ENCODE data around the gene MSTO1. TPM values are rescaled to one million over a fixed set of nuclear protein-coding genes. Genes with fewer than 3 reads are reported as not detected.
"Not testable (repeated sequence)": the region's sequence is repeated elsewhere in the genome, so short reads cannot be mapped to it uniquely, and the experiment has no call there.

Gene MSTO1

DNA sequence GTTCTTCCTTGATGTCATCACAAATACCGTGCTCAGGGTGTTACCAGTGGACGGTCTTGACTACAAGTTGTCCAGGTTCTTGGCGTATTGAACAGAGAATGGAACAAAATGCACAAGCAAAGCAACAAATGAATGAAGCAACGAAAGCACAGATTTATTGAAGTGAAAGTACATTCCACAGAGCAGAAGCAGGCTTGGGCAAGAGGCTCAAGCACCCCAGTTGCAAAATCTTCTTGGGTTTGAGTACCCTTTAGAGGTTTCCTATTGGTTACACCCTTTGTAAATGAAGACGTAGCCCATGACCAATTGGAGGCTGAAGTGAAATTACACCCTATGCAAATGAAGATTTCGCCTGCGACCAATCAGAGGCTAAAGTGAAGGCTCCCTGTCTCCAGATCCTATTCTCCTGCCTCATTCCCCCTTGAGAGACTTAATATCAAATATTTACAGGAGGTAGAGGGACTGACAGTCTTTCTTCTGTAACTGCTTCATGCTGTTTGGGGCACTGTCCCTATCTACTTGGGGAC is 40.3 kb downstream of the MSTO1 start:
- H3K4me2 ChIP-seq (ENCODE audit: low read length), result no peak overlapping the region
- H3K36me3 ChIP-seq (ENCODE audit: insufficient read depth, low read length), result no peaks in the 10 kb centered on the region
- no peak overlapping the region for H3K4me3 ChIP-seq (ENCODE audit: low read length)
- no peaks in the 10 kb centered on the region for H3K9me3 ChIP-seq (replicated peaks; ENCODE audit: low read length)
- H3K27me3 ChIP-seq (ENCODE audit: control insufficient read depth, insufficient read depth, low read length), result no peaks in the 10 kb centered on the region
- H3K9ac ChIP-seq (ENCODE audit: low read depth, low read length), result no peak overlapping the region
- peaks cover 26% of the 10 kb centered on the region for H3K4me1 ChIP-seq (ENCODE audit: control insufficient read depth, insufficient read depth, low read length)

GRCh38 chr1:155651861-155652661 is 42.0 kb downstream of the MSTO1 start:
- H3K9ac ChIP-seq (ENCODE audit: low read depth, low read length), result no peak overlapping the region
- peak overlapping the region; percentile 79 for H3K4me2 ChIP-seq (ENCODE audit: low read length)
- peaks cover 26% of the 10 kb centered on the region for H3K4me1 ChIP-seq (ENCODE audit: control insufficient read depth, insufficient read depth, low read length)
- H3K4me3 ChIP-seq (ENCODE audit: low read length), result peak overlapping the region; percentile 56
- no peaks in the 10 kb centered on the region for H3K9me3 ChIP-seq (replicated peaks; ENCODE audit: low read length)
- no peaks in the 10 kb centered on the region for H3K27me3 ChIP-seq (ENCODE audit: control insufficient read depth, insufficient read depth, low read length)
- no peaks in the 10 kb centered on the region for H3K36me3 ChIP-seq (ENCODE audit: insufficient read depth, low read length)

- Histone ChIP-seq H3K27me3 (ENCODE audit: control insufficient read depth, insufficient read depth, low read length) (no peaks in the 10 kb centered on the region), H3K4me2 (ENCODE audit: low read length) (no peak overlapping the region), H3K9ac (ENCODE audit: low read depth, low read length) (no peak overlapping the region), H3K36me3 (ENCODE audit: insufficient read depth, low read length) (no peaks in the 10 kb centered on the region), H3K4me3 (ENCODE audit: low read length) (no peak overlapping the region), H3K4me1 (ENCODE audit: control insufficient read depth, insufficient read depth, low read length) (peaks cover 26% of the 10 kb centered on the region), H3K9me3 (replicated peaks; ENCODE audit: low read length) (no peaks in the 10 kb centered on the region)
These were observed 42.9 kb downstream of the MSTO1 start for GRCh38 chr1:155652951-155653350.

- Histone ChIP-seq H3K4me2 (ENCODE audit: low read length) (no peak overlapping the region), H3K9me3 (replicated peaks; ENCODE audit: low read length) (no peaks in the 10 kb centered on the region), H3K4me3 (ENCODE audit: low read length) (no peak overlapping the region), H3K9ac (ENCODE audit: low read depth, low read length) (no peak overlapping the region), H3K36me3 (ENCODE audit: insufficient read depth, low read length) (peaks cover 28% of the 10 kb centered on the region), H3K27me3 (ENCODE audit: control insufficient read depth, insufficient read depth, low read length) (no peaks in the 10 kb centered on the region), H3K4me1 (ENCODE audit: control insufficient read depth, insufficient read depth, low read length) (peaks cover under 1% of the 10 kb centered on the region)
These were observed 47.4 kb downstream of the MSTO1 start for GRCh38 chr1:155657463-155657862.

- not testable (repeated sequence) for H3K9ac ChIP-seq (ENCODE audit: low read depth, low read length); H3K27me3 ChIP-seq (ENCODE audit: control insufficient read depth, insufficient read depth, low read length); H3K4me1 ChIP-seq (ENCODE audit: control insufficient read depth, insufficient read depth, low read length); H3K9me3 ChIP-seq (replicated peaks; ENCODE audit: low read length); H3K4me3 ChIP-seq (ENCODE audit: low read length); H3K4me2 ChIP-seq (ENCODE audit: low read length)
- peaks cover 42% of the 10 kb centered on the region for H3K36me3 ChIP-seq (ENCODE audit: insufficient read depth, low read length)
These were observed 51.2 kb downstream of the MSTO1 start for GRCh38 chr1:155661239-155661638.

Small RNAs within 50 kb of the gene (small RNA-seq; reads per million reads assigned to genes)
- not detected for gene AL353807.4
